DND-41 (cell line): ENCODE results near the gene SPECC1.
"Not testable (repeated sequence)": the region's sequence is repeated elsewhere in the genome, so short reads cannot be mapped to it uniquely, and the experiment has no call there.

Source experiments
- ATAC-seq: fragments of 200-7000 bp; cut with Tn5 transposase; 3 replicates; pipeline ENCODE4 v1.9.1; 2021; ENCODE audit warnings: low read depth; ENCODE audit not compliant: insufficient read depth
- DNase-seq: peaks from one replicate; pipeline ENCODE4 v3.0.0-alpha.2; 2020
- H2AFZ ChIP-seq: 2 replicates; pipeline ENCODE4 v1.6.0; 2012; ENCODE audit warnings: low read depth, low read length
- H3K27ac ChIP-seq: 2 replicates; pipeline ENCODE4 v1.5.1; 2012; ENCODE audit warnings: low read length, inconsistent platforms
- H3K27me3 ChIP-seq: fragments of 200-600 bp; sonication (generic); 2 replicates; pipeline ENCODE4 v1.6.0; 2012; ENCODE audit warnings: low read length, mild to moderate bottlenecking, inconsistent platforms; ENCODE audit not compliant: insufficient read depth, poor library complexity
- H3K36me3 ChIP-seq: 2 replicates; pipeline ENCODE4 v1.5.1; 2012; ENCODE audit warnings: low read length, inconsistent platforms; ENCODE audit not compliant: insufficient read depth
- H3K4me1 ChIP-seq: 2 replicates; pipeline ENCODE4 v1.5.1; 2012; ENCODE audit warnings: mild to moderate bottlenecking, low read length; ENCODE audit not compliant: insufficient read depth
- H3K4me2 ChIP-seq: 2 replicates; pipeline ENCODE4 v1.6.0; 2012; ENCODE audit warnings: mild to moderate bottlenecking, moderate library complexity, low read length, inconsistent platforms; ENCODE audit not compliant: insufficient read depth
- H3K4me3 ChIP-seq, 2 experiments: fragments of 200-600 bp in 1 of 2; shearing (Covaris generic) in 1 of 2; 2 replicates each; pipeline ENCODE4 v1.5.1; 2012 to 2016; ENCODE audit warnings: inconsistent platforms in 2 of 2, low read length in 2 of 2, mild to moderate bottlenecking in 2 of 2, low read depth in 1 of 2, moderate library complexity in 1 of 2
- H3K79me2 ChIP-seq: 2 replicates; pipeline ENCODE4 v1.6.0; 2012; ENCODE audit warnings: low read length, inconsistent platforms; ENCODE audit not compliant: insufficient read depth
- H3K9ac ChIP-seq: 2 replicates; pipeline ENCODE4 v1.6.0; 2012; ENCODE audit warnings: low read depth, mild to moderate bottlenecking, inconsistent platforms, low read length, moderate library complexity
- H3K9me3 ChIP-seq: 2 replicates; pipeline ENCODE4 v1.5.1; 2012; ENCODE audit warnings: low read length, moderate library complexity, mild to moderate bottlenecking, inconsistent platforms; ENCODE audit not compliant: insufficient read depth, severe bottlenecking
- H4K20me1 ChIP-seq: 2 replicates; pipeline ENCODE4 v1.6.0; 2012; ENCODE audit warnings: low read length; ENCODE audit not compliant: insufficient read depth
- EZH2 ChIP-seq: IDR thresholded peaks from 3 replicates; pipeline ENCODE4 v1.6.1; 2012; ENCODE audit warnings: borderline replicate concordance, low read depth, mild to moderate bottlenecking, moderate library complexity, low read length, inconsistent platforms; ENCODE audit not compliant: severe bottlenecking
- TF ChIP-seq, protein P1 (sequence below): IDR thresholded peaks from 2 replicates; pipeline ENCODE4 v1.5.1; 2012; ENCODE audit warnings: borderline replicate concordance, low read length, moderate library complexity, mild to moderate bottlenecking; ENCODE audit not compliant: poor library complexity, severe bottlenecking; ENCODE audit errors: extremely low read depth

The SPECC1 gene

DNA sequence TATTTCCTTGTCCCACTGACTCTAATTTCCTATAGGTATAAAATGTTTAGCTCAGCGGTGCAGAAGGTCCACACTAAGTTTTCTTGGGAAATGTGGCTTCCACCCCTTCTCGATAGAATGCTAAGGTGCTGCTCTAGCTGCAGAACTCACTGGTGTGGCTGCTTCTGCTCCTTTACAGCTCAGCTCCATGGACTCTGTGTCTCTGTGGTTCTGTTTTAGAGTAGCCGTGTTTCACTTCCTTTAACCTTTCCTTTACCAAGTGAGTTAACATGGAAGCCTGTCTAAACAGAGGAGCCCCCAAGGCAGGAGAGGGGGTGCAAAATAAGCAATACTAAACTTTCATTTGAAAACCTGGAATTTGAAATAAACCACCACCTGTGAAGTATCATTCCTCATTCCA is 65.3 kb downstream of the SPECC1 start:
- no peak overlapping the region for H3K4me3 ChIP-seq
- no peaks in the 10 kb centered on the region for H3K9me3 ChIP-seq
- H3K9ac ChIP-seq: no peak overlapping the region
- TF ChIP-seq, protein P1, sequence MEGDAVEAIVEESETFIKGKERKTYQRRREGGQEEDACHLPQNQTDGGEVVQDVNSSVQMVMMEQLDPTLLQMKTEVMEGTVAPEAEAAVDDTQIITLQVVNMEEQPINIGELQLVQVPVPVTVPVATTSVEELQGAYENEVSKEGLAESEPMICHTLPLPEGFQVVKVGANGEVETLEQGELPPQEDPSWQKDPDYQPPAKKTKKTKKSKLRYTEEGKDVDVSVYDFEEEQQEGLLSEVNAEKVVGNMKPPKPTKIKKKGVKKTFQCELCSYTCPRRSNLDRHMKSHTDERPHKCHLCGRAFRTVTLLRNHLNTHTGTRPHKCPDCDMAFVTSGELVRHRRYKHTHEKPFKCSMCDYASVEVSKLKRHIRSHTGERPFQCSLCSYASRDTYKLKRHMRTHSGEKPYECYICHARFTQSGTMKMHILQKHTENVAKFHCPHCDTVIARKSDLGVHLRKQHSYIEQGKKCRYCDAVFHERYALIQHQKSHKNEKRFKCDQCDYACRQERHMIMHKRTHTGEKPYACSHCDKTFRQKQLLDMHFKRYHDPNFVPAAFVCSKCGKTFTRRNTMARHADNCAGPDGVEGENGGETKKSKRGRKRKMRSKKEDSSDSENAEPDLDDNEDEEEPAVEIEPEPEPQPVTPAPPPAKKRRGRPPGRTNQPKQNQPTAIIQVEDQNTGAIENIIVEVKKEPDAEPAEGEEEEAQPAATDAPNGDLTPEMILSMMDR: no peak
- no peak for TF ChIP-seq EZH2
- H3K27me3 ChIP-seq: peaks cover 21% of the 10 kb centered on the region
- H3K79me2 ChIP-seq: no peaks in the 10 kb centered on the region
- ATAC-seq (no peak), DNase-seq (no peak)
- H3K36me3 ChIP-seq: no peaks in the 10 kb centered on the region
- H3K4me2 ChIP-seq: no peak overlapping the region
- H3K27ac ChIP-seq: no peak overlapping the region
- no peak overlapping the region for H2AFZ ChIP-seq
- no peaks in the 10 kb centered on the region for H4K20me1 ChIP-seq
- peaks cover 3% of the 10 kb centered on the region; the same call in 1 of the 2 replicates for H3K4me1 ChIP-seq

DNA sequence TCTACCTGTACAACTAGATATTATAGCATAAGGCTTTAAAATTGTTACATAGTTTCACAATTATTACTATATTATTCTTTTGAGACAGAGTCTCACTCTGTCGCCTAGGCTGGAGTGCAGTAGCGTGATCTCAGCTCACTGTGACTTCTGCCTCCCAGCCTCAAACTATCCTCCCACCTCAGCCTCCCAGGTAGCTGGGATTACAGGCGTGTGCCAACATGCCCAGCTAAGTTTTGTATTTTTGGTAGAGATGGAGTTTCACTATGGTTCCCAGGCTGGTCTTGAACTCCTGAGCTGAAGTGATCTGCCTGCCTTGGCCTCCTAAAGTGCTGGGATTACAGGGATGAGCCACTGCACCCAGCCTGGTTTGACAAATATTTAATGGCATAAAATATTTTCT is 67.0 kb downstream of the SPECC1 start:
- not testable (repeated sequence) for H3K27ac ChIP-seq, H3K9me3 ChIP-seq, H2AFZ ChIP-seq, H4K20me1 ChIP-seq, H3K9ac ChIP-seq, ATAC-seq, DNase-seq, H3K36me3 ChIP-seq, H3K4me2 ChIP-seq, H3K4me1 ChIP-seq, H3K79me2 ChIP-seq, H3K4me3 ChIP-seq
- H3K27me3 ChIP-seq: peaks cover 21% of the 10 kb centered on the region

- Histone ChIP-seq H3K79me2 (no peaks in the 10 kb centered on the region), H3K27me3 (peaks cover 10% of the 10 kb centered on the region), H3K36me3 (no peaks in the 10 kb centered on the region), H3K4me3 (no peak overlapping the region), H4K20me1 (no peaks in the 10 kb centered on the region), H3K9me3 (no peaks in the 10 kb centered on the region), H3K4me2 (no peak overlapping the region), H2AFZ (no peak overlapping the region), H3K27ac (no peak overlapping the region), H3K4me1 (peaks cover 3% of the 10 kb centered on the region; the same call in 1 of the 2 replicates), H3K9ac (no peak overlapping the region)
- TF ChIP-seq, protein P1: no peak
- TF ChIP-seq EZH2: no peak
- no peak for ATAC-seq
- no peak for DNase-seq
These were observed 69.0 kb downstream of the SPECC1 start for GRCh38 chr17:20077978-20078685.

- no peak overlapping the region for H3K4me2 ChIP-seq
- ATAC-seq (no peak), DNase-seq (no peak)
- H4K20me1 ChIP-seq: no peaks in the 10 kb centered on the region
- TF ChIP-seq, protein P1: no peak
- no peak for TF ChIP-seq EZH2
- H3K4me1 ChIP-seq: no peaks in the 10 kb centered on the region
- no peaks in the 10 kb centered on the region for H3K79me2 ChIP-seq
- H3K9me3 ChIP-seq: no peaks in the 10 kb centered on the region
- no peak overlapping the region for H3K27ac ChIP-seq
- no peak overlapping the region for H3K4me3 ChIP-seq
- no peak overlapping the region for H2AFZ ChIP-seq
- no peak overlapping the region for H3K9ac ChIP-seq
- H3K27me3 ChIP-seq: peaks cover 3% of the 10 kb centered on the region
- no peaks in the 10 kb centered on the region for H3K36me3 ChIP-seq
These were observed 71.4 kb downstream of the SPECC1 start for GRCh38 chr17:20080513-20080912.
